Measurements from ENCODE around the gene KIF4B. TPM values are rescaled to one million over a fixed set of nuclear protein-coding genes. Genes with fewer than 3 reads are reported as not detected.

Gene KIF4B
- total and polyA plus RNA-seq, 2 donors (not counting 3 experiments of a cell fraction or from before 2014, with no cell fraction given), result 0.44 TPM; not detected in 1

GRCh38 chr5:155047818-155048217, 34.3 kb downstream of the KIF4B start:
- DNase-seq (ENCODE audit: low read depth, low spot score) (no peak), FAIRE-seq (no peak)
- Histone ChIP-seq H3K4me1 (ENCODE audit: control insufficient read depth, extremely low read depth, insufficient read depth, low read length) (no peaks in the 10 kb centered on the region), H2AFZ (ENCODE audit: low read depth, low read length) (no peak overlapping the region), H4K20me1 (replicated peaks; ENCODE audit: control insufficient read depth, extremely low read depth, insufficient read depth, low read length) (no peaks in the 10 kb centered on the region), H3K4me2 (ENCODE audit: insufficient read depth, low read length) (no peak overlapping the region), H3K9me1 (replicated peaks; ENCODE audit: control insufficient read depth, extremely low read depth, insufficient read depth, low read length) (no peaks in the 10 kb centered on the region), H3K9me3 (replicated peaks; ENCODE audit: control insufficient read depth, insufficient read depth, low read length) (no peaks in the 10 kb centered on the region), H3K27ac (ENCODE audit: insufficient read depth, low read depth, low read length) (no peak overlapping the region), H3K27me3 (ENCODE audit: control insufficient read depth in 2 of 2, insufficient read depth in 2 of 2, low read length in 2 of 2) (no peaks in the 10 kb centered on the region), H3K4me3 (replicated peaks in 1 of 3; ENCODE audit: insufficient read depth in 1 of 3, low read depth in 1 of 3, low read length in 3 of 3) (no peak overlapping the region), H3K79me2 (ENCODE audit: control insufficient read depth, insufficient read depth, low read length) (no peaks in the 10 kb centered on the region), H3K9ac (replicated peaks; ENCODE audit: extremely low read depth, insufficient read depth, low read length) (no peak overlapping the region), H3K36me3 (ENCODE audit: control insufficient read depth in 2 of 2, extremely low read depth in 1 of 2, insufficient read depth in 2 of 2, low read length in 2 of 2) (no peaks in the 10 kb centered on the region)
- TF ChIP-seq POLR2AphosphoS5 (IDR thresholded peaks at IDR 0.05; ENCODE audit: insufficient read depth, low read depth, low read length) (no peak), MYC (IDR thresholded peaks at IDR 0.05; ENCODE audit: low read depth, low read length) (no peak), JUN (IDR thresholded peaks at IDR 0.05; ENCODE audit: borderline replicate concordance, insufficient read depth, insufficient read length, low read depth) (no peak), EZH2 (IDR thresholded peaks at IDR 0.05; ENCODE audit: borderline replicate concordance, low read depth, low read length, severe bottlenecking) (no peak), FOS (IDR thresholded peaks at IDR 0.05; ENCODE audit: borderline replicate concordance, insufficient read depth, low read length) (no peak), POLR2A (IDR thresholded peaks at IDR 0.05; ENCODE audit: low read depth, low read length) (no peak), GATA2 (IDR thresholded peaks at IDR 0.05; ENCODE audit: insufficient read depth, insufficient read length, low read depth, low read length) (no peak), MAX (IDR thresholded peaks at IDR 0.05; ENCODE audit: insufficient read depth, insufficient read length) (no peak)
- TF ChIP-seq, protein P1, sequence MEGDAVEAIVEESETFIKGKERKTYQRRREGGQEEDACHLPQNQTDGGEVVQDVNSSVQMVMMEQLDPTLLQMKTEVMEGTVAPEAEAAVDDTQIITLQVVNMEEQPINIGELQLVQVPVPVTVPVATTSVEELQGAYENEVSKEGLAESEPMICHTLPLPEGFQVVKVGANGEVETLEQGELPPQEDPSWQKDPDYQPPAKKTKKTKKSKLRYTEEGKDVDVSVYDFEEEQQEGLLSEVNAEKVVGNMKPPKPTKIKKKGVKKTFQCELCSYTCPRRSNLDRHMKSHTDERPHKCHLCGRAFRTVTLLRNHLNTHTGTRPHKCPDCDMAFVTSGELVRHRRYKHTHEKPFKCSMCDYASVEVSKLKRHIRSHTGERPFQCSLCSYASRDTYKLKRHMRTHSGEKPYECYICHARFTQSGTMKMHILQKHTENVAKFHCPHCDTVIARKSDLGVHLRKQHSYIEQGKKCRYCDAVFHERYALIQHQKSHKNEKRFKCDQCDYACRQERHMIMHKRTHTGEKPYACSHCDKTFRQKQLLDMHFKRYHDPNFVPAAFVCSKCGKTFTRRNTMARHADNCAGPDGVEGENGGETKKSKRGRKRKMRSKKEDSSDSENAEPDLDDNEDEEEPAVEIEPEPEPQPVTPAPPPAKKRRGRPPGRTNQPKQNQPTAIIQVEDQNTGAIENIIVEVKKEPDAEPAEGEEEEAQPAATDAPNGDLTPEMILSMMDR (IDR thresholded peaks at IDR 0.05; ENCODE audit: extremely low read depth in 1 of 2, insufficient read depth in 1 of 2, low read depth in 1 of 2, low read length in 2 of 2), result no peak
- dilution Hi-C loops (cut with MboI; ENCODE audit: extremely low pct_ligation_motif_present, low sequenced_read_pairs) (no loop called here), intact Hi-C loops (cut with micrococcal nuclease) (no loop called here)
- ChIA-PET CTCF (no interaction called here), POLR2A (no interaction called here)
- BruUV-seq (replicated peaks), result no TSS peak
